ENCODE measurements around the gene CACNA1G. TPM values are rescaled to one million over a fixed set of nuclear protein-coding genes. Genes with fewer than 3 reads are reported as not detected.

CACNA1G gene
- total RNA-seq, 1 donor from 2014 or later: not detected

GRCh38 chr17:50520483-50520882 lies 40.0 kb upstream of the CACNA1G start:
- Mint-ChIP-seq H3K27me3 (ENCODE audit: unreplicated experiment) (peaks cover 2% of the 10 kb centered on the region), H3K4me1 (ENCODE audit: unreplicated experiment) (peaks cover 25% of the 10 kb centered on the region), H3K36me3 (ENCODE audit: low read depth, unreplicated experiment) (no peaks in the 10 kb centered on the region), H3K27ac (ENCODE audit: unreplicated experiment) (no peak overlapping the region), H3K9me3 (ENCODE audit: unreplicated experiment) (no peaks in the 10 kb centered on the region), H3K4me3 (ENCODE audit: unreplicated experiment) (no peak overlapping the region)
- no peak for TF ChIP-seq CTCF (IDR thresholded peaks at IDR 0.05; ENCODE audit: unreplicated experiment)
- DNase-seq (ENCODE audit: low spot score): no peak

- peak overlapping the region; percentile 18 for H3K27ac Mint-ChIP-seq (ENCODE audit: unreplicated experiment)
Observed at GRCh38 chr17:50521514-50521913, 39.0 kb upstream of the CACNA1G start.

GRCh38 chr17:50522766-50523165 lies 37.7 kb upstream of the CACNA1G start:
- no peak overlapping the region for H3K4me3 Mint-ChIP-seq (ENCODE audit: unreplicated experiment)
- H3K4me1 Mint-ChIP-seq (ENCODE audit: unreplicated experiment): peaks cover 25% of the 10 kb centered on the region
- no peak for DNase-seq (ENCODE audit: low spot score)
- peaks cover 2% of the 10 kb centered on the region for H3K27me3 Mint-ChIP-seq (ENCODE audit: unreplicated experiment)
- H3K36me3 Mint-ChIP-seq (ENCODE audit: low read depth, unreplicated experiment): no peaks in the 10 kb centered on the region
- no peak overlapping the region for H3K27ac Mint-ChIP-seq (ENCODE audit: unreplicated experiment)
- no peak for TF ChIP-seq CTCF (IDR thresholded peaks at IDR 0.05; ENCODE audit: unreplicated experiment)
- H3K9me3 Mint-ChIP-seq (ENCODE audit: unreplicated experiment): no peaks in the 10 kb centered on the region

More at GRCh38 chr17:50521514-50521913, 39.0 kb upstream of the CACNA1G start:
- no peak for DNase-seq (ENCODE audit: low spot score)
- H3K9me3 Mint-ChIP-seq (ENCODE audit: unreplicated experiment): no peaks in the 10 kb centered on the region
- H3K4me3 Mint-ChIP-seq (ENCODE audit: unreplicated experiment): no peak overlapping the region
- no peaks in the 10 kb centered on the region for H3K36me3 Mint-ChIP-seq (ENCODE audit: low read depth, unreplicated experiment)
- H3K27me3 Mint-ChIP-seq (ENCODE audit: unreplicated experiment): peaks cover 2% of the 10 kb centered on the region
- no peak for TF ChIP-seq CTCF (IDR thresholded peaks at IDR 0.05; ENCODE audit: unreplicated experiment)
- H3K4me1 Mint-ChIP-seq (ENCODE audit: unreplicated experiment): peaks cover 25% of the 10 kb centered on the region

DNA sequence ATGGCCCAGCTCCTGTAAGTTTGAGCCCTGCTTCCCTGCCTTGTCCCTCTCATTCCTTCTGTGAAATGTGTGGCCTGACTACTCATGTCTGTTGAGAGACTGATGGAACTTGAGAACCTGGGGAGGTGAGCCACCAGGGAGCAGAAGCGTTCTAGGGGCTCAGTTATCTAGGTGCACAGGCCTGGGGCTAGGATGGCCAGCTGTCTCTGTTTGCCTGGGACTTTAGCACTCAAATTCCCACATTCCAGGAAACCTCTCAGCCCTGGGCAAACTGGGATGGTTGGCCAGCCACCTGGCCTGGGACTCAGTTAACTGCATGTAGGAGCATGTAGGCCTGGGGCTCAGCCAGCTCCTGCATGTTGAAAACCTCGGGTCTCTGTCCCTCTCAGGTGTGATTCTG lies 37.3 kb upstream of the CACNA1G start:
- H3K27ac Mint-ChIP-seq (ENCODE audit: unreplicated experiment): no peak overlapping the region
- H3K27me3 Mint-ChIP-seq (ENCODE audit: unreplicated experiment): peaks cover 2% of the 10 kb centered on the region
- no peaks in the 10 kb centered on the region for H3K36me3 Mint-ChIP-seq (ENCODE audit: low read depth, unreplicated experiment)
- DNase-seq (ENCODE audit: low spot score): no peak
- H3K4me3 Mint-ChIP-seq (ENCODE audit: unreplicated experiment): no peak overlapping the region
- peaks cover 25% of the 10 kb centered on the region for H3K4me1 Mint-ChIP-seq (ENCODE audit: unreplicated experiment)
- TF ChIP-seq CTCF (IDR thresholded peaks at IDR 0.05; ENCODE audit: unreplicated experiment): no peak
- H3K9me3 Mint-ChIP-seq (ENCODE audit: unreplicated experiment): no peaks in the 10 kb centered on the region

- H3K27me3 Mint-ChIP-seq (ENCODE audit: unreplicated experiment): peaks cover 2% of the 10 kb centered on the region
- H3K27ac Mint-ChIP-seq (ENCODE audit: unreplicated experiment): no peak overlapping the region
- H3K9me3 Mint-ChIP-seq (ENCODE audit: unreplicated experiment): no peaks in the 10 kb centered on the region
- no peak overlapping the region for H3K4me3 Mint-ChIP-seq (ENCODE audit: unreplicated experiment)
- DNase-seq (ENCODE audit: low spot score): no peak
- no peak for TF ChIP-seq CTCF (IDR thresholded peaks at IDR 0.05; ENCODE audit: unreplicated experiment)
- H3K36me3 Mint-ChIP-seq (ENCODE audit: low read depth, unreplicated experiment): no peaks in the 10 kb centered on the region
- peaks cover 23% of the 10 kb centered on the region for H3K4me1 Mint-ChIP-seq (ENCODE audit: unreplicated experiment)
Observed at GRCh38 chr17:50524838-50525237, 35.7 kb upstream of the CACNA1G start.
